GM12872 (cell line): ENCODE results near the gene COL18A1.

Source experiments
- TF ChIP-seq, protein P1 (sequence below): IDR thresholded peaks from 3 replicates; pipeline ENCODE4 v1.5.1; 2011; ENCODE audit warnings: low read depth, mild to moderate bottlenecking, low read length, moderate library complexity; ENCODE audit not compliant: insufficient read depth

Gene COL18A1

DNA sequence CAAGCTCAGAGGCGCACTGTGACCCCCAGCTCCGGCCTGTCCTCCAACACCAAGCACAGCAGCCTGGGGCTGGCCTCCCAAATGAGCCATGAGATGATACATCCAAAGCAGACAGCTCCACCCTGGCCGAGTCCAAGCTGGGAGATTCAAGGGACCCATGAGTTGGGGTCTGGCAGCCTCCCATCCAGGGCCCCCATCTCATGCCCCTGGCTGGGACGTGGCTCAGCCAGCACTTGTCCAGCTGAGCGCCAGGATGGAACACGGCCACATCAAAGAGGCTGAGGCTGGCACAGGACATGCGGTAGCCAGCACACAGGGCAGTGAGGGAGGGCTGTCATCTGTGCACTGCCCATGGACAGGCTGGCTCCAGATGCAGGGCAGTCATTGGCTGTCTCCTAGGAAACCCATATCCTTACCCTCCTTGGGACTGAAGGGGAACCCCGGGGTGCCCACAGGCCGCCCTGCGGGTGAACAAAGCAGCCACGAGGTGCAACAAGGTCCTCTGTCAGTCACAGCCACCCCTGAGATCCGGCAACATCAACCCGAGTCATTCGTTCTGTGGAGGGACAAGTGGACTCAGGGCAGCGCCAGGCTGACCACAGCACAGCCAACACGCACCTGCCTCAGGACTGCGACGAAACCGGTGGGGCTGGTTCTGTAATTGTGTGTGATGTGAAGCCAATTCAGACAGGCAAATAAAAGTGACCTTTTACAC lies 108.2 kb downstream of the COL18A1 start:
- TF ChIP-seq, protein P1, sequence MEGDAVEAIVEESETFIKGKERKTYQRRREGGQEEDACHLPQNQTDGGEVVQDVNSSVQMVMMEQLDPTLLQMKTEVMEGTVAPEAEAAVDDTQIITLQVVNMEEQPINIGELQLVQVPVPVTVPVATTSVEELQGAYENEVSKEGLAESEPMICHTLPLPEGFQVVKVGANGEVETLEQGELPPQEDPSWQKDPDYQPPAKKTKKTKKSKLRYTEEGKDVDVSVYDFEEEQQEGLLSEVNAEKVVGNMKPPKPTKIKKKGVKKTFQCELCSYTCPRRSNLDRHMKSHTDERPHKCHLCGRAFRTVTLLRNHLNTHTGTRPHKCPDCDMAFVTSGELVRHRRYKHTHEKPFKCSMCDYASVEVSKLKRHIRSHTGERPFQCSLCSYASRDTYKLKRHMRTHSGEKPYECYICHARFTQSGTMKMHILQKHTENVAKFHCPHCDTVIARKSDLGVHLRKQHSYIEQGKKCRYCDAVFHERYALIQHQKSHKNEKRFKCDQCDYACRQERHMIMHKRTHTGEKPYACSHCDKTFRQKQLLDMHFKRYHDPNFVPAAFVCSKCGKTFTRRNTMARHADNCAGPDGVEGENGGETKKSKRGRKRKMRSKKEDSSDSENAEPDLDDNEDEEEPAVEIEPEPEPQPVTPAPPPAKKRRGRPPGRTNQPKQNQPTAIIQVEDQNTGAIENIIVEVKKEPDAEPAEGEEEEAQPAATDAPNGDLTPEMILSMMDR = no peak

DNA sequence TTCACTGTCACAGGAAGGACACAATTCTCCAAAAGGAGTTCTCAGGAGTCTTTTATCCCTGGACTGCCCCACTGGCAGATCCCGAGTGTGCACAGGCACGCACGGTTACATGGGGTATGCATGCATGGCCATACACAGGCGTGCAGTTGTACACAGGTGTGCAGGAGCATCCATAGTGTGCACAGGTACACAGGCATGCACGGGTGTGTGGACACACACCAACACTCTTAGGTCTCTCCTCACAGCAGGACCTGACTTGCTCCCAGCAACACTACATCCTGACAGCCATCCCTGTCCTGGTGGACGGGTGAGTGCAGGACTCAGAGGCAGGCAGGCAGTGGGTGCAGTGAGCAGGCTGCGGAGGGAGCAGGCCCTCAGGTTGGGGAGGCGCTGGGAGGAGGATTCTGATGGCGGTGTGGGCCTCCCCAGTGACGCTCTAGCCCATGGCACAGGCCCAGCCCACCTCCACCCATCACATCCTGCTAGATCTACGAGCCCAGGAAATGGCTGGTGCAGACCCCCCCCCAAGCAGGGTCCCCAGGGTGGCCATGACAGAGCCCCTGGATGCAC lies 108.9 kb downstream of the COL18A1 start:
- TF ChIP-seq, protein P1 = no peak

DNA sequence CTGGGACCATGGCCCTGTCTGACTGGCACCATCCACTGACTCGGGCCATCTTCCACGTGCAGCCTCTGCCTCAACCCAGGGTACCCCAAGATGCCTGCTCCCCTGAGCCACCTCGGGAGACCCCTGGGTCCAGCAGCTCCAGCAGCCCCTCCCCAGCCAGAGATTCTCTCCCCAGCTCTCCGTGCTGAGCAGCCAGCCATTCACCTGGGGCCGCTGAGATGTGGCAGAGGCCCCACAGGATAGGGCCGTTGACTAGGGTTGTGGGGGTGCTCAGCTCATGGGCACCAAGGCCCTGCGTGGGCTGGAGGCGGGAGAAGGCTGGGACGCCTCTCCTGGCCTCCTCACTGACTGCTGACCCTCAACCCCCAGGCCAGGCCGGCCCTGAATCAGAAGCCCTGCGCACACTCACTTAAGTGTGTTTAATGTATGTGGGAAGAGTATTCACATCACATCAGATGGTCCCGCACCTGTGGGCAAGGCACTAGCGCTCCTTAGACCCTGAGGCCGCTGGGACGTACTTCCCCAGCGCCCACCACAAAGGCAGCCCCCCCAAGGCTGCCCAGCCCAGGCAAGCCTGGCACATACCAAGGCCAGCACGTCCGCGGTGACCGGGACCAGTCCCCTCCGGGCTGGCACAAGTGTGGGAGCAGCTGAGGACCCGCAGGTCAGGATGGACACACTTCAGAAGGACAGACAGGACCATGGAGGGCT lies 109.5 kb downstream of the COL18A1 start:
- TF ChIP-seq, protein P1 = no peak

DNA sequence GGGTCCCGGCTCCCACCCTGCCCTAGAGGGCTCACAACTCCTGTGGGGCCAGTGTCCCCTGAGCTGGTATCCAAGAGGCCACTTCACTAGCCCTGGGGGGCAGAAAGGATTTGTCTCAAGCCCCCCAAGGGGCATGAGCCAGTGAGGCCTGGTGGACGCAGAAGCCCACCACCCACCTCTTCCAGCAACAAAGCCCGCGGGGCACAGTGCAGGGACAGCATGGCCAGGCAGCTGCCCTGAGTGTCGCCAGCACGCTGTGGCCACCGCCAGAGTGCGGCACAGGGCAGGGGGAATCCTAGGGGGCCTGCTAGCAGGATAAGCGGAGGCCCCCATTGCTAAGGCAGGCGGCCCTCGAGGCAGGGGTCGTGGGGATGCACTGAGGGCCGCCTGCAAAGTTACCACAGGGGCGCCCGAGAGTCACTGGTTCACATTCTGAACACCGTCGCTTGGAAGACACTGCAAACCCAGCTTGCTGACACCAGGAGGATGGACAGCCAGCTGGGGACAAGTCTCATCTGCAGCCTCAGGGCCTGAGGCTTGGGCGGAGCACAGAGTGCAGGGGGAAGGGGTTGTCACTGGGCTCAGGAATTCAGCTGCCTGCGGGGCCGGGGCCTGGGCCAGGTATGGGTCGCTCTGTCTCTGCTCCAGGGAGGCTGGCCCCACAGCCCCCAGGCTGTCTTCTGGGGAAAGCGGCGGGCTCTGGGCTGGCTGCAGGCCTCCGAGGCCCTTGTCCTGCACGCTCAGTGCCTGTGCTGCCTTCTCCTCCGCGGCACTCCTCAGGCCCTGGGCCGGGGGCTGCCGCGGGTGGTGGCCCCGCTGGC lies 110.5 kb downstream of the COL18A1 start:
- TF ChIP-seq, protein P1 = no peak

DNA sequence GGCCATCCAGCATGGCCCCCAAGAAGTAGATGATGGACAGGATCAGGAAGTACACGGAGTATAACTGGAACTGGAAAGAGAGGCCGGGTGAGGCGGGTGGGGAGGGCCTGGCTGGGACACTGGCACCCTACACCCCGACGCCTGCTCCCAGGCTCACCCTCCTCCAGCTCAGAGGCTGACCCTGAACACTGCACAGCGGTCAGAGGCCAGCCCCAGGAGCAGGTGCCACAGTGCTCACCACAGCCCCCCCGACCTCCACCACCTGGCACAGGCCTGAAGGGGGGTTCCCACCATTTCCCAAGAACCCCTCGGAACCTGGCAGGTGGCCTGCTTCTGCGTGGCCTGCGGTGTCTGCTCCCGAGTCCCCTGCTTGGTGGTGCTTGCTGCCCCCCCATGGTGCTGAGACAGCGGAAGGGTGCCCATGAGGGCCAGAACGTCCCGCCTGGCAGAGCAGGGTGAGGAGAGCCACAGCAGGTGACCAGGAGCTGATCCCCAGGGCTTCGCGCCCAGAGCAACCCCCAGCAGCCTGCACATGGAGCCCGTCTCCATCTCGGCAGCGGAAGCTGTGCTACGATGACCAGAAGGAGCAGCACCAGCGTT lies 111.2 kb downstream of the COL18A1 start:
- TF ChIP-seq, protein P1 = no peak

DNA sequence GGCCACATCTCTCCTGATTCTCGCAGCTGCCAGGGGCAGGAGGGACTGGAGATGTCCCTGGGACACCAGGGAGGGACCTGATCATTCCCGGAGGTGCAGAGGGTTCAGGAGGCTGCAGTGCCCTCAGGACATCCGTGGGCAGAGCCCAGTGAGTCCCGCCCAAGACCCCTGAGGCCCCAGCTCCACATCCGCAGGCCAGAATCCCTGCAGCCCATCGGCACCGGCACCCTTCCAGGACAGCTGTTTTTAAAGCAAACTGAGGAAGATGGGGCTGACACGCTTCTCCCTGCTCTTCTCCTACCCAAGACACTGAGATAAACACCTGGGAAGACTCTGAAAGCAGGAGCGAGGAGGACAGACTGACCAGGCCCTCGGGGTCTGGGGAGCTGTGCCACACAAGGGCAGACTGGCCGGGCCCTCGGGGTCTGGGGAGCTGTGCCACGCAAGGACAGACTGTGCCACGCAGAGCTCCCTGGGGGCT lies 111.7 kb downstream of the COL18A1 start:
- TF ChIP-seq, protein P1 = no peak
